ENCODE data around the gene DNM1L.
A peak's percentile ranks its signal among the peaks of the same experiment; 100 is the strongest.

DNM1L gene

GRCh38 chr12:32679091-32679919, at the start of gene DNM1L:
TSS of gene DNM1L (plus strand) at chr12:32679301. CDS start at chr12:32679364, 63 bp downstream.
- H3K4me3 ChIP-seq (ENCODE audit: low read length): peak within 1 kb of the TSS; percentile 86
- peak; percentile 94 for DNase-seq (ENCODE audit: low read depth)
- TF ChIP-seq CTCF (conservative IDR thresholded peaks at IDR 0.05; ENCODE audit: low read length): 0 out of 2 replicates have a peak, but pooled peaks have one; percentile 6

DNA sequence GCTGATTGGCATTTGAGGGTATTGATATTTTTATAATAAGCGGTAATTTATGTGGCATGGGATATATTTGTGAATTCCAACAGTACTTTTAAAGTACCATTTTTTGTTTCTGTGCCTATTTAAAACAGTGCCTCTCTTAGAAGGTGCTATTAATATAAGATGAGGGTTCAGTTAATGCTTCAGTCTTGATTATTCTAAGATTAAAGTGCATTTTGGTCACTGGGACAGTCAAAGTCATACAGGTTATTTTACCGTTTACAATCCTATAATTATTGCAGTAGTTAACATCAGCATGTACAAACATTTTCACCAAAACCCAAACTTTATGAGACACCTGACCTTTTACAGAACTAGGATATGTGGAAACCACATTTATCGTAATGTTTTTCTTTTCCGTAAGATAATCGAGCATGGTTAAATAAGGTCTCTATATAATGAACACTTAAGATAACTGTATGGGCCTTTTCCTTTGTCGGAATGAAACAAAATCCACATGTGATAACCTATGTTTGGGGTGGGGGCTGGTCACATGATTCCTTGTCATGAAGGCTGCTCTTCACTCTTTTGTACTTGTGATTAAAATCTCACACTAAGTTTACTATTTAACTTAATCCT, 37.7 kb upstream of the DNM1L start:
- H3K4me3 ChIP-seq (ENCODE audit: low read length): no peak overlapping the region
- no peak for DNase-seq (ENCODE audit: low read depth)
- no peak for TF ChIP-seq CTCF (conservative IDR thresholded peaks at IDR 0.05; ENCODE audit: low read length)

- H3K4me3 ChIP-seq (ENCODE audit: low read length): no peak overlapping the region
Measured at GRCh38 chr12:32644431-32644830, 34.7 kb upstream of the DNM1L start.

GRCh38 chr12:32647275-32647674, 31.8 kb upstream of the DNM1L start:
- DNase-seq (ENCODE audit: low read depth): no peak
- no peak for TF ChIP-seq CTCF (conservative IDR thresholded peaks at IDR 0.05; ENCODE audit: low read length)

More at GRCh38 chr12:32644431-32644830, 34.7 kb upstream of the DNM1L start:
- TF ChIP-seq CTCF (conservative IDR thresholded peaks at IDR 0.05; ENCODE audit: low read length): no peak
- DNase-seq (ENCODE audit: low read depth): no peak

DNA sequence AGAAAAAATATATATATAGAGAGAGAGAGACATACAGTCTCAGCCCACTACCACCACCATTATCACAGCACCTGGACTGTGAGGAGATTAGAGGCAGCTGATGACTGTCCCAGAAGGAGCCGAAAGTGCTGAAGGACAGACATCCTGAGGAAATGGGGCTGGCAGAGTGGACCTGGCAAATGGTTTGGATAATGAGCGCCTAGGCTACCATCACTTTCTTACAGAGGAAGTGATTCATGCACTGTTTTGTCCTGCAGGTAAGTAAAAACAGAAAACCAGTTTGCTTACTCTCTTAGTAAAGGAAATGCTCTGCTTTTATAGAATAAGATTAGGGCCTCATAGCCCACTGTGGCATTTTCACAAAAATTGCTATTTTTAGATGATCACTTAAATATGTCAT, 28.6 kb upstream of the DNM1L start:
- no peak overlapping the region for H3K4me3 ChIP-seq (ENCODE audit: low read length)
- no peak for DNase-seq (ENCODE audit: low read depth)
- no peak for TF ChIP-seq CTCF (conservative IDR thresholded peaks at IDR 0.05; ENCODE audit: low read length)

More at GRCh38 chr12:32647275-32647674, 31.8 kb upstream of the DNM1L start:
- H3K4me3 ChIP-seq (ENCODE audit: low read length): no peak overlapping the region

GRCh38 chr12:32651151-32651955, 27.7 kb upstream of the DNM1L start:
- TF ChIP-seq CTCF (conservative IDR thresholded peaks at IDR 0.05; ENCODE audit: low read length): no peak
- DNase-seq (ENCODE audit: low read depth): no peak
- H3K4me3 ChIP-seq (ENCODE audit: low read length): no peak overlapping the region

All from AG10803 (cell line).